HUDEP-2 (cell line): ENCODE data around the gene CHID1.

Source experiments
- DNase-seq, 76 experiments: peaks; one replicate each; lab custom pipeline; 2025; ENCODE audit not compliant: unreplicated experiment in 76 of 76; lab: John Stamatoyannopoulos, UW

Gene CHID1

DNA sequence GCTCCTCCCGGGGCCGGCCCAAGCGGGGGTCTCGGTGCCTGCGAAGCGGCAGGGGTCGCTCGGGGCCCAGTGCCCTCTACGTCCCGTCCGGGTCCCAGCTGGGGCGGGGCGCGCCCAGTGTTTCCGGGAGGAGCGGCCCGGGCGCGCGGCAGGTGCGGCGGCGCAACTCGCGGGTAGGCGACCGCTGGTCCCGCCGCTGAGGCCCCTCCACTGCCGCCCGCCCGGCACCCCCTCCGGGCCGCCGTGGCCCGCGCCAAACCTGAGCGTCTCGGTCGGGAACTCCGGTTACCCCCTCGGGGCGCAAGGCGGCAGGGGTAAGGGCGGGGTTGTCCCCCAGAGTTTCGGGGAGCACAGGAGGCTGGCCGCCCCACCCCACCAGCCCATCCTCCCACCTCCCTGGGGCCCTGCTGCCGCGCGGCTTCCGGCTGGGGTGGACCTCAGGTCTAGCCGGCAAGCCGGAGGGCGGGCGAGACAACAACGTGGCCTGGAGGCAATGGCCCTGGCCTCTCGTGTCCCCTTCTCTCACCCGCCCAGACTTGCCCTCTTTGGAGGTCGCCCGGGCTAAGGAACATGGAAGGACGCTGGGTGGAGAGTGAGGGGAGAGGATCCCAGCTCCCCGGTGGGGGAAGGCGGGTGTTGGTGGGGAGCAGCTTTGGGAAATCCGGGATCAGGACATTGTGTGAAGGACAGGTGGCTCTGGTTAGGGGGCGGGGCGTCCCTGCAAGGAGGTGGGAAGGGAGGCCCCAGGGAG, 83.3 kb downstream of the CHID1 start:
- no peak for DNase-seq

DNA sequence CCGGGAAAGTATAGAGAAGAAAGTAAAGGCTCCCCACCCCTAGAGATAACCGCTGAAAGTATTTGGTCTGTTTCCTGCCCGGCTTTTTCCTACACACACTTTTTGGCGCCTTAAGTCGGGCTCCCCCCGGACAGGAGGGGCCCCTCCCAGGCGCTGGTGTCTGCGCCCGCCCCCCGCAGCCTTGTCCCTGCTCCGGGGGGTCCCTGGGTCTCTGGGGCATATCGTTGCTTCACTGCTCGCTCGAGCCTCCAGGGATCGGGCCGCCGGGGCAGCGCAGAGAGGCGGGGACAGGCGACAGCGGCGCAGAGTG, 83.8 kb downstream of the CHID1 start:
- no peak for DNase-seq

DNA sequence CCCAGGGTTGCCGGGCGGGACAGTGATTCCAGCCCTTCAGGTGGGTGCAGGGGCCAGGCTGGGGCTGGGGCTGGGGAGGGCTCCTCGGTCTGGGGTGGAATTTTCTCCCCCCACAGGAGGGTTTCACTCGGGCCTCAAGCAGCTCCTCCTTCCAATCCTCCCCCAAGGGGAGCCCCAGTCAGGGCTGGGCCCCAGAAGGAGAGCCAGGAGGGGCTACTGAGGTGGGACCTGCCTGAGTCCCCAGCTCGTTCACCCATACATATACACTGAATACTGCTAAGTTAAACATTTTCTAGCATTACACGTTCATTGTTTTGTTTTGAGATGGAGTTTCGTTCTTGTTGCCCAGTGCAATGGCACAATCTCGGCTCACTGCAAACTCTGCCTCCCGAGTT, 84.4 kb downstream of the CHID1 start:
- no peak for DNase-seq

DNA sequence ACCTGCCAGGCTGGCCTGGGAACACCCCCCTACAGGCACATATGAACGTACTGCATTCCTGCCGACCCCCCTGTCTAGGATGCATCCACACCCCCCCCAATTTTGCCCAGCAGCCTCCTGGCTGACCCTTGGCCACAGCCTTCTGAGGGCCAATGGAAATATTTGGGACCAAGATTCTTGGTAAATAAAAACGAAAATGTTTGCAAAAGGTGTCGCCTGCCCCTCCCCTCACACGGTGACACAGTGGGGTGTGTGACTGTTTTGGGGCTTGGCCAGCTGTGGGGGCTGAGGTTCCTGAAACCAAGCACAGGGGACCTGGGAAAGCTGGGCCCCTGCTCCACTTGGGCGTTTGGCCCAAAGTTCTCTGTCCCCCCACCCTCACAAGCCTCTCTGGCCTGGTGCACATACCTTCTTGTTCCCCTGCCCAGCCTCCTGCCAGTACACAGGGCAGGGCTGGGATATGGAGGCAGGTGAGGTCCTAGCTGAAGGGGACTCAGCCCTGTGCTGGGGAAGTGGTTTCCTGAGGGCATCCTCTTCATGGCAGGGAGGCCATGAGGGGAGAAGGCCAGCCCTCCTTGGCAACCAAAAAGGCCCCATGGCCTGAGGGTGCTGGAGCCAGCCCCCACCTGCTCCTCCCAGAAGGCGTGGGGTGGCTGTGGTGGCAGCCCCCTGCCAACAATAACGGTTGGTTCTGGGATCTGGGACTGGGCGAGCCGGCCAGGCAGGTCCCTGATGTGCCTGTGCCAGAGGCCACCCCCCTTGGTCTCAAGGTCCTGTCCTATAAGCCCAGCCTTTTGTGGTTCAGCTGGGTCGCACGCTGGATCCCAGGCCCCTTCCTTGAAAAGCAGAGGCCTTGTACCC, 85.0 kb downstream of the CHID1 start:
- no peak for DNase-seq

DNA sequence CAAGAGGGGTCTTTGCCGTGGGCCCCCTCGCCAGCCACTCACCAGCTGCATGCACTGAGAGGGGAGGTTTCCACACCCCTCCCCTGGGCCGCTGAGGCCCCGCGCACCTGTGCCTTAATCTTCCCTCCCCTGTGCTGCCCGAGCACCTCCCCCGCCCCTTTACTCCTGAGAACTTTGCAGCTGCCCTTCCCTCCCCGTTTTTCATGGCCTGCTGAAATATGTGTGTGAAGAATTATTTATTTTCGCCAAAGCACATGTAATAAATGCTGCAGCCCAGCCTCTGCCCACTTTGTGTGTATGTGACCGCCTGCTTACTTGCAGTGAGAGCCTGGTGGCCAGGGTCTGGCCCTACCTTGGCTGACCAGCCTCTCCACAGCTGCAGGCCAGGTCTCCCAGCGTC, 85.7 kb downstream of the CHID1 start:
- DNase-seq, result no peak

DNA sequence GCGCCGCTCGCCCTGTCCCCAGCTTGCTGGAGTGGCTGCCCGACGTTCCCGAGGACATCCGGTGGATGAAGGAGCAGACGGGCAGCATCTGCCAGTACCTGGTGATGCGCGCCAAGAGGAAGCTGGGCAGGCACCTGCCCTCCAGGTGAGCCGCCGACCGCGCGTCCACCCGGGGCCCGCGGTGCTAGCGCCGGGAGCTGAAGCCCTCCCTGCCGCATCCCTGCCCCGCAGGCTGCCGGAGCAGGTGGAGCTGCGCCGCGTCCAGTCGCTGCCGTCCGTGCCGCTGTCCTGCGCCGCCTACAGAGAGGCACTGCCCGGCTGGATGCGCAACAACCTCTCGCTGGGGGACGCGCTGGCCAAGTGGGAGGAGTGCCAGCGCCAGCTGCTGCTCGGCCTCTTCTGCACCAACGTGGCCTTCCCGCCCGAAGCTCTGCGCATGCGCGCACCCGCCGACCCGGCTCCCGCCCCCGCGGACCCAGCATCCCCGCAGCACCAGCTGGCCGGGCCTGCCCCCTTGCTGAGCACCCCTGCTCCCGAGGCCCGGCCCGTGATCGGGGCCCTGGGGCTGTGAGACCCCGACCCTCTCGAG, 86.2 kb downstream of the CHID1 start:
- no peak for DNase-seq

DNA sequence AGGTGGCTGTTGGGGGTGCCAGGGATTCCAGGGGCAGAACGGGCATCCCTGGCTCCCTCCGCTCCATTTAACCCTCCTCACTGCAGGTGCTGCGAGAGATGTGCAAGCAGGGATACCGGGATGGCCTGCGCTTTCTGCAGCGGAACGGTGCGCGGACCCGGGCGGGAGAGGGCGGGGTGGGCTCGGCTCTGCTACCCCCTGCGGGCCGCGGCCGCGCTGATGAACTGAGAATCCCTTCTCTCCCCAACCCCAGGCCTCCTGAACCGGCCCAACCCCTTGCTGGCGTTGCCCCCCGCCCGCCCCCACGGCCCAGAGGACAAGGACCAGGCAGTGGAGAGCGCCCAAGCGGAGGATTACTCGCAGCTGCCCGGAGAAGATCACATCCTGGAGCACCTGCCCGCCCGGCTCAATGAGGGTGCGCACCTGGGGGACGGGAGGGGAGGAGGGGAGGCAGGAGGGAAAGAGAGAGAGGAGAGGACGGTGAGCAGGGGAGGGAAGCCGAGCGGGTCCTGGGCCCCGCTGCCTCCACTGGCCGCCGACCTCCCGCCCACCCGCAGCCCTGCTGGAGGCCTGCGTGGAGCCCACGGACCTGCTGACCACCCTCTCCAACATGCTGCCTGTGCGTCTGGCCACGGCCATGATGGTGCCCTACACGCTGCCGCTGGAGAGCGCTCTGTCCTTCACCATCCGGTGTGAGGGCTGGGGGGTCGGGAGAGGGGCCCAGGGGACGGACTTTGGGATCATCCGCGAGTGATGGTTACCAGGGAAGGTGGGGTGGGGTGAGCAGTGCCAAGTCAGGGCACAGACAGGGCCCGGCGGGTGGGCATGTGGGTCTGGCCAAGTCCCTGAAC, 86.9 kb downstream of the CHID1 start:
- no peak for DNase-seq

DNA sequence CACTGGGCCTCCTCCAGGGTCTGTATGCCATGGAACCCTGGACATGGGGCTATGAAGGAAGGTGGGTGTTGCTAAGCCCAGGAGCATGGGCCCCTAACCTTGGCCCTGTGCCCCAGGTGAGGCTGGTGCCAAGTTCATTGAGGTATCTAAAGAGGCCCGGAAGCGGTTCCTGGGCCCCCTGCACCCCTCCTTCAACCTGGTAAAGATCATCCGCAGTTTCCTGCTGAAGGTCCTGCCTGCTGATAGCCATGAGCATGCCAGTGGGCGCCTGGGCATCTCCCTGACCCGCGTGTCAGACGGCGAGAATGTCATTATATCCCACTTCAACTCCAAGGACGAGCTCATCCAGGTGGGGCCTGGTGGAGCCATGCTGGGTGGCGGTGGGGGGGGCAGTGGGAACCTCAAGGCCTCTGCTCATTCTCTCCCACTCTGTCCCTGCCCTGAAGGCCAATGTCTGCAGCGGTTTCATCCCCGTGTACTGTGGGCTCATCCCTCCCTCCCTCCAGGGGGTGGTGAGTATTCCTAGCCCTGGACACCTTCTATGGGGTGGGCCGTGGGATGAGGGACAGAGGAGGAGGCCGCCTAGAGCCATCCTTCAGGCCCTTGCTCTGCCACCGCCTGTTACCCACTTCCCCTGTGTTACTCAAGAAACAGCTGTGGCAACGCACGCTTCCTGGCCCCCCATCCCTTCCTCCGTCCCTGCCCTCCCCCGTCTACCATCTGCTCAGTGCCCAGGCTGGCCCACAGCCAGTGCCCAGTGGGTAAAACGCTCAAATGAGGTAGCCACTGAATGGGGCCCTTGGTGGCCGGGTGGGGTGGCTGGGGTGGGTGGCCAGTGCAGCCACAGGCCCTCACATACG, 88.9 kb downstream of the CHID1 start:
- DNase-seq, result no peak

DNA sequence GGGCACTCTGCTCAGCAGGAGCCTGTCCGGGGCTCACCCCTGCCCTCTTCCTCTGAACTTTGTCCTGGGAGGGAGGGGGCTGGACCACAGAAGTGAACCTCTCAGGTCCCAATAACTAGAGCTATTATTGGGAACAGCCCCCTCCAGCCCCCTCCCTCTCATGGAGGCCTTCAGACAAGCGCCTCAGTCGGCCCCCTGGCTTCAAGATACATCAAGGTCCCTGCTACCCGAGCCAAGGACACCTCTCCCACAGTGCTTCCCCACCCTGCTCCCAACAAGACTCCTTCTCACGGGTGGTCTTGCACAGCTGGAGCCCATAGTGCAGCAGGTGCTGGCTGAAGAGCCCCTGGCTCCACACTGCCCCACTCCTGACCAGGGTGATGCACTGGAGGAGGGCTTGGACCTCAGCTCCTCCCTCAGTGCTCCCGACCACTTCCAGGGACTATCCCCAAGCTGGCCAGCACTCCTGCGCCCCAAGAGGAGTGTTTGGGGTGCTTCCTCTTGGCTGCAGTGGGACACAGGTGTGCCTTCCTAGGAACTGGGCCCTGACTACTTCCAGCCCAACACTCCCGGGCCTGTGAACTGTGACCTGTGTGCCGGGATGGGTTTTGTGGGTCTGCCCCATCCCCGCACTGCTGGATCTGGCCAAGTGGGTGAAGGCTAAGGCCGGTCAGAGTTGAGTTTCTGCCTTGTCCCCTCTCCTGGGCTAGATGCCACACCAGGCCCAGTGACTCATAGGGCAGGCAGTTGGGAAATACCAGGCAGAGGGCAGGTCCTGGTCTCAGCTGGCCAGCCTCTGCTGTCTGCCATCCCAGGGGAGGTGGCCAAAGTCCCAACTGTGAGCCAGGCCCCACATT, 89.7 kb downstream of the CHID1 start:
- DNase-seq, result peak in 4 of 76 experiments; percentile 19 to 26 (median 20)

DNA sequence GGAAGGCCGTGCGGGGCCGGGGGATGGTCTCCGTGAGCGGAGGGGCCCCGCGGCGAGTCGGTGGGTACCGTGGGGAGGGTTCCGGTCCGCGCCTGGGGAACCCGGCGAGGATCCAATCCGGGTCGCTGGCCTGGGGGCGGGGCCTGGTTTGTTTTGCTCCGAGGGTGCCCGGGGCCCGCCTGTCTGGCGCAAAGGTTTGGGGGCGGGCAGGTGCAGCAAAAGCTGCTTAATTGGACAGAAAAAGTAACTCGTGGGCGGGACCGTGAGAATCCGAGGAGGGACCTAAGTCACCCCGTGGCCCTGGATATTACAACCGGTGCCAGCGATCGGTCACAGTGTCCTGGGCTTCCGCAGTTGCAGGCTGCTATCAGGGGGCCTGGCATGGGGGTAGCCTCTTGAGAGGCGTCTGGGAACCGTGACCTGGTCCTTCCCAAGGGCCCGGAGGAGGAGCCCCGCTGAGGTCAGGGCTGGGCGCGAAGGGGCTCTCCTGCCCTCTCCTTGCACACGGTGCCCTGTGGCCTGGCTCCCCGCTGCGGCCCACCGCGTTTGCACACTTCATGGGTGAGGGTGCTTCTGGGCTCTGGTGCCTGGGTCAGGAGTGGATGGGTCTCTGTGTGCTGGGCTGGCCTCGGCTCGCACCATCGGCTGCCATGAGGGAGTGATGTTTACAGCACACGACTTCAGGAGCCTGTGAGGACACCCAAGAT, 90.5 kb downstream of the CHID1 start:
- peak in 73 of 76 experiments; percentile 40 to 94 (median 83) for DNase-seq

DNA sequence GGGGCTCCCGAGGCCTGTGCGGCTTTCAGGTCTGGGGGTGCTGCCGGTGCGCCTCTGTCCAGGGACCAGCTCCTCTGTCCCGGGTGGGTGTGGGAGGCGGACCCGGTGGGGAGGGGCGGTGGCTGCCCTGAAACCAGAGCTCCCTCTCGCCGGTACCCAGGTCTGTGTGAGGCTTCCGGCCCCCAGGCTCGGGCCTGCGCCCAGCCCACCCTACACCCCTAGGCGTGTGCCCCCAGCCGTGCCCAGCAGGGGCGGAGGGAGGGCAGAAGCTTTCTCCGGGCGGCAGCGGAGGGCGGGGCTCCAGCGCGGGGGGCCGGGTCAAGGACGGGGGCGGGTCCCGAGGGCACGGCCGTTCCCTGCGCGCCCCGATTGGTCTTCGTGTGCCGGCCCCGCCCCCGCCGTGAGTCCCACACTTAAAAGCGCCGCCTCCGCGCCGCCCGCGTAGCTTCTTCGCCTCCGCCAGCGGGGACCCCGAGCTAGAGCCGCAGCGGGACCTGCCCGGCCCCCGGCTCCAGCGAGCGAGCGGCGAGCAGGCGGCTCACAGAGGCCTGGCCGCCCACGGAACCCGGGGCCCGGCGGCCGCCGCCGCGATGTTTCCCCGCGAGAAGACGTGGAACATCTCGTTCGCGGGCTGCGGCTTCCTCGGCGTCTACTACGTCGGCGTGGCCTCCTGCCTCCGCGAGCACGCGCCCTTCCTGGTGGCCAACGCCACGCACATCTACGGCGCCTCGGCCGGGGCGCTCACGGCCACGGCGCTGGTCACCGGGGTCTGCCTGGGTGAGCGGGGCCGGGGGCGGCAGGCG, 91.3 kb downstream of the CHID1 start:
- peak in 70 of 76 experiments; percentile 28 to 94 (median 77) for DNase-seq

DNA sequence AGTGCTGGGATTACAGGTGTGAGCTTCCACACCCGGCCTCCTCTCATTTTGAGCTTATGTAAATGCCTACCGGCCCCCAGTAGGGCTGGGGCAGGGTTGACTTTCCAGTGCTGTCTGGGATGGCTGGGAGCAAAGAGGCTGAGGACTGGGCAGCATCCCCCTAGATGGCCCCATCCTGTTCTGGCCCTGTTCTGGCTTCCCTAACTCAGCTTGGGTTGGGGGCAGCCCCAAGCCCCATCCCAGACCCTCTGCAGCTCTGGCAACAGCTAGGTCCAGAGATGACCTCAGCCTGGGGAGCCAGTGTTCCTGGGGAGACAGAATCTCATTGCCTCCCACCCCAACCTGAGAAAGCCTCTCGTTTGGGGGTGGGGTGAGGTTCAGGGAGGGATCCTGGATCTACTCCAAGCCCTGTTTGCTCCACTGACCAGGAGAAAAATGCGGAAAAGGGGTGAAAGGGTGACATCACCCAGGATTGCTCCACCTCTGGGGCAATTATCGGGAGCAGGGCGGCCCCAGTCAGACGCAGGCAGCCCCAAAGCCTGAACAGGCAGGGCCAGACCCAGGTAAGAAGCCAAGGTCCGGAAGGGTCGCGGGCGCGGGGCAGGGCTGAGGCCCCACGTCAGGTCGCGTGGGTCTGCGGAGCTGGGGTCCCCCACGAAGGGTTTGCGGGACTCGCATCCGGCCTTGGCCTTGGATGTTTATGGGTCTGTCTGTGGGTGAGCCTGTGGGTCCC, 92.0 kb downstream of the CHID1 start, which contains the start of gene PNPLA2:
Gene PNPLA2 (plus strand): TSS at position 519 of the 733 bp plus-strand sequence. CDS start 805 bp downstream, outside the sequence.
- no peak for DNase-seq
